IMR-90 (cell line): ENCODE data around the gene NAA30. TPM values are rescaled to one million over a fixed set of nuclear protein-coding genes. Genes with fewer than 3 reads are reported as not detected.

Experiments
- ATAC-seq: fragments of 200-7000 bp; cut with Tn5 transposase; 2 replicates; pipeline ENCODE4 v1.9.1; 2020; ENCODE audit warnings: low read depth, mild to moderate bottlenecking, moderate library complexity
- BruUV-seq: library from RNA; stranded (reverse); fragments of 400-500 nt; replicated peaks from 2 replicates; lab custom pipeline; 2021; lab: Mats Ljungman, UMichigan
- CTCF ChIA-PET: fragments of 300-600 bp; formaldehyde crosslinking; extraction: SDS; loops from one replicate; lab custom pipeline; 2021; ENCODE audit warnings: antibody characterized with exemption; lab: Yijun Ruan, JAX
- POLR2A ChIA-PET: fragments of 300-600 bp; sonication (Branson Sonifier 250); formaldehyde crosslinking; loops from one replicate; lab custom pipeline; 2022; ENCODE audit warnings: antibody characterized with exemption; ENCODE audit not compliant: unreplicated experiment; lab: Charles Lee
- DNase-seq: peaks from one replicate; pipeline ENCODE4 v3.0.0; 2013
- H2AFZ ChIP-seq: replicated peaks from 2 replicates; pipeline ENCODE3; 2013; ENCODE audit warnings: low read length, mild to moderate bottlenecking; ENCODE audit not compliant: poor library complexity
- H2AK5ac ChIP-seq: 2 replicates; pipeline ENCODE4 v1.6.1; 2013; ENCODE audit warnings: low read depth, low read length, inconsistent platforms
- H2AK9ac ChIP-seq: replicated peaks from 2 replicates; pipeline ENCODE3; 2013; ENCODE audit warnings: mild to moderate bottlenecking, low read depth, low read length, moderate library complexity; ENCODE audit not compliant: poor library complexity
- H2BK120ac ChIP-seq: 2 replicates; pipeline ENCODE4 v1.6.1; 2013; ENCODE audit warnings: low read depth, low read length, inconsistent platforms
- H2BK15ac ChIP-seq: 3 replicates; pipeline ENCODE4 v1.6.1; 2013; ENCODE audit warnings: low read depth, low read length, inconsistent platforms
- H2BK20ac ChIP-seq: 2 replicates; pipeline ENCODE4 v1.6.1; 2013; ENCODE audit warnings: low read depth, mild to moderate bottlenecking, inconsistent platforms, low read length, moderate library complexity
- H2BK5ac ChIP-seq: 2 replicates; pipeline ENCODE4 v1.6.1; 2013; ENCODE audit warnings: mild to moderate bottlenecking, low read depth, low read length, inconsistent platforms; ENCODE audit not compliant: poor library complexity, severe bottlenecking
- H3K14ac ChIP-seq: replicated peaks from 2 replicates; pipeline ENCODE4 v1.6.1; 2013; ENCODE audit warnings: low read depth, low read length, inconsistent platforms
- H3K18ac ChIP-seq: 2 replicates; pipeline ENCODE4 v1.6.1; 2013; ENCODE audit warnings: low read depth, low read length, control low read depth
- H3K23ac ChIP-seq: 2 replicates; pipeline ENCODE4 v1.6.1; 2013; ENCODE audit warnings: low read depth, low read length, inconsistent platforms
- H3K27ac ChIP-seq: 2 replicates; pipeline ENCODE4 v1.5.1; 2013; ENCODE audit warnings: mild to moderate bottlenecking, control low read depth, low read length; ENCODE audit not compliant: insufficient read depth
- H3K27me3 ChIP-seq: 2 replicates; pipeline ENCODE4 v1.6.1; 2013; ENCODE audit warnings: low read length; ENCODE audit not compliant: control insufficient read depth, insufficient read depth
- H3K36me3 ChIP-seq: 2 replicates; pipeline ENCODE4 v1.6.1; 2013; ENCODE audit warnings: low read length, mixed read lengths; ENCODE audit not compliant: control insufficient read depth, insufficient read depth
- H3K4ac ChIP-seq: 2 replicates; pipeline ENCODE4 v1.6.1; 2013; ENCODE audit warnings: low read depth, low read length, inconsistent platforms
- H3K4me1 ChIP-seq: 2 replicates; pipeline ENCODE4 v1.6.1; 2013; ENCODE audit warnings: low read length, mixed read lengths; ENCODE audit not compliant: control insufficient read depth, insufficient read depth
- H3K4me2 ChIP-seq: 2 replicates; pipeline ENCODE4 v1.6.1; 2013; ENCODE audit warnings: low read depth, mild to moderate bottlenecking, control low read depth, low read length, moderate library complexity
- H3K4me3 ChIP-seq: 2 replicates; pipeline ENCODE4 v1.5.1; 2013; ENCODE audit warnings: low read depth, mild to moderate bottlenecking, control low read depth, low read length, moderate library complexity; ENCODE audit not compliant: insufficient read depth
- H3K56ac ChIP-seq: 2 replicates; pipeline ENCODE4 v1.6.1; 2013; ENCODE audit warnings: low read length, inconsistent platforms; ENCODE audit not compliant: insufficient read depth; ENCODE audit errors: extremely low read depth
- H3K79me1 ChIP-seq, 2 experiments: 2 replicates each; pipeline ENCODE4 v1.6.1; 2013; ENCODE audit warnings: low read length in 2 of 2, inconsistent platforms in 1 of 2, low read depth in 1 of 2
- H3K9ac ChIP-seq: 2 replicates; pipeline ENCODE4 v1.6.1; 2013; ENCODE audit warnings: low read depth, low read length, control low read depth
- H3K9me1 ChIP-seq: 2 replicates; pipeline ENCODE4 v1.6.1; 2013; ENCODE audit warnings: low read length, inconsistent platforms; ENCODE audit not compliant: insufficient read depth
- H3K9me3 ChIP-seq: 2 replicates; pipeline ENCODE4 v1.6.1; 2013; ENCODE audit warnings: low read length; ENCODE audit not compliant: control insufficient read depth, insufficient read depth
- H4K20me1 ChIP-seq: 2 replicates; pipeline ENCODE4 v1.6.1; 2013; ENCODE audit warnings: low read length, inconsistent platforms; ENCODE audit not compliant: insufficient read depth
- H4K5ac ChIP-seq: 2 replicates; pipeline ENCODE4 v1.6.1; 2013; ENCODE audit warnings: mild to moderate bottlenecking, low read depth, low read length, control low read depth
- H4K8ac ChIP-seq, 2 experiments: 2 replicates each; pipeline ENCODE4 v1.6.1; 2013; ENCODE audit warnings: low read depth in 2 of 2, low read length in 2 of 2, control low read depth in 1 of 2, inconsistent platforms in 1 of 2
- H4K91ac ChIP-seq: 2 replicates; pipeline ENCODE4 v1.6.1; 2013; ENCODE audit warnings: low read depth, low read length, inconsistent platforms; ENCODE audit not compliant: insufficient read depth
- BHLHE40 ChIP-seq: fragments of 150-350 bp; IDR thresholded peaks from 2 replicates; pipeline ENCODE4 v1.6.1; 2016; ENCODE audit warnings: mild to moderate bottlenecking, low read depth, low read length
- CEBPB ChIP-seq: IDR thresholded peaks from 2 replicates; pipeline ENCODE4 v1.6.1; 2012; ENCODE audit warnings: low read depth, low read length, improper control_type of control experiment
- CHD1 ChIP-seq: IDR thresholded peaks from 2 replicates; pipeline ENCODE4 v1.6.1; 2012; ENCODE audit warnings: low read depth, low read length, improper control_type of control experiment
- FOS ChIP-seq: fragments of 150-350 bp; IDR thresholded peaks from 2 replicates; pipeline ENCODE4 v1.6.1; 2016; ENCODE audit warnings: low read depth, low read length
- MAFK ChIP-seq: IDR thresholded peaks from 2 replicates; pipeline ENCODE4 v1.6.1; 2012; ENCODE audit warnings: low read depth, low read length, improper control_type of control experiment
- MAZ ChIP-seq: IDR thresholded peaks from 2 replicates; pipeline ENCODE4 v1.6.1; 2012; ENCODE audit warnings: low read depth, mild to moderate bottlenecking, low read length, improper control_type of control experiment, moderate library complexity, borderline replicate concordance
- MXI1 ChIP-seq: IDR thresholded peaks from 2 replicates; pipeline ENCODE4 v1.6.1; 2012; ENCODE audit warnings: low read depth, mild to moderate bottlenecking, low read length, moderate library complexity, borderline replicate concordance
- POLR2A ChIP-seq: IDR thresholded peaks from 2 replicates; pipeline ENCODE4 v1.6.1; 2012; ENCODE audit warnings: mild to moderate bottlenecking, low read depth, low read length
- RAD21 ChIP-seq: IDR thresholded peaks from 2 replicates; pipeline ENCODE4 v1.6.1; 2012; ENCODE audit warnings: low read length, improper control_type of control experiment
- RCOR1 ChIP-seq: IDR thresholded peaks from 2 replicates; pipeline ENCODE4 v1.6.1; 2012; ENCODE audit warnings: mild to moderate bottlenecking, low read length, improper control_type of control experiment; ENCODE audit not compliant: insufficient replicate concordance
- RFX5 ChIP-seq: IDR thresholded peaks from 2 replicates; pipeline ENCODE4 v1.8.0; 2012; ENCODE audit warnings: low read depth, mild to moderate bottlenecking, low read length, moderate library complexity
- SMC3 ChIP-seq: fragments of 150-350 bp; IDR thresholded peaks from 2 replicates; pipeline ENCODE4 v1.6.1; 2016; ENCODE audit warnings: low read depth, mild to moderate bottlenecking, antibody characterized with exemption, low read length, moderate library complexity
- WGBS, 2 experiments: methylation state at CpG; one replicate each; pipeline versions ENCODE4 v1.1.5 to v1.1.7; 2013; ENCODE audit warnings: missing lambda C conversion rate in 2 of 2; ENCODE audit not compliant: insufficient read length in 1 of 2; ENCODE audit errors: extremely low coverage in 2 of 2; 5-methylcytosine and 5-hydroxymethylcytosine counted together
- dilution Hi-C: fragments of 300-500 bp; cut with HindIII; formaldehyde crosslinking; loops from one replicate; pipeline ENCODE4 v1.14.3; 2018; ENCODE audit warnings: low sequenced_read_pairs; ENCODE audit not compliant: unreplicated experiment
- in situ Hi-C: fragments of 300-500 bp; cut with MboI; formaldehyde crosslinking; loops from 3 replicates; pipeline ENCODE4 v1.14.3; 2019; ENCODE audit warnings: low sequenced_read_pairs, inconsistent platforms, mixed read lengths
- intact Hi-C: fragments of 100-400 bp; cut with micrococcal nuclease; formaldehyde crosslinking; loops from 2 replicates; pipeline ENCODE4 v1.10.0; 2022
- polyA plus RNA-seq, 3 experiments: library from polyadenylated mRNA; depleted of rRNA; stranded (reverse); fragments of >200 nt; gene quantifications; 2 replicates each; pipeline ENCODE4 v1.2.3, GENCODE V29; 2012; ENCODE audit warnings: low replicate concordance in 1 of 3
- total RNA-seq: library from RNA; depleted of rRNA; stranded (reverse); fragments of >200 nt; gene quantifications from 2 replicates; pipeline ENCODE4 v1.2.3, GENCODE V29; 2012
- TF ChIP-seq, protein P1 (sequence below): fragments of 150-350 bp; IDR thresholded peaks from 2 replicates; pipeline ENCODE4 v1.6.1; 2017; ENCODE audit warnings: mild to moderate bottlenecking, antibody characterized with exemption, low read length, low read depth
- TF ChIP-seq, protein P2 (sequence below): fragments of 150-350 bp; IDR thresholded peaks from 2 replicates; pipeline ENCODE4 v1.6.1; 2016; ENCODE audit warnings: low read depth, mild to moderate bottlenecking, low read length, moderate library complexity, borderline replicate concordance
- TF ChIP-seq, protein P3 (sequence below): conservative IDR thresholded peaks from 2 replicates; pipeline ENCODE4 v1.5.1; 2012; ENCODE audit warnings: mild to moderate bottlenecking, low read depth, low read length, improper control_type of control experiment

The NAA30 gene
- total and polyA plus RNA-seq, 2 of the 4 experiments (the other 2 are of a cell fraction), result 5.8 to 24.4 TPM

DNA sequence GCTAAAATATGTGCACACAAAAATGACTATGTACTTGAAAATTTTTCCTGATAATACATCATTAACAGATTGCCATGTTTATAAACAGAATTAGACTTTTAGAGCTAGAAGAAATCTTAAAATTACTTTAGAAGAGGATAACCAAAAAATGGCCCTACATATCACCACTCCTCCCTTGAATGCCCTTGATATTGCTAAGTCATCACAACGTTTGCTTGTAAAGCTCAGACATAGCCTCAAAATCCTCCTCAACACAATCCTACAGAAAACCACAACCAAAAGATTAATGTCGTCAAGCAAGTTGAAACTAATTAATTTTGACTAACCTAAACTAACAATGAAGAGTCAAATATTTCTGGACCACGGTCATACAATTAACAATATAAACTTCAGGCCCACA is 19.4 kb upstream of the NAA30 start:
- no peak overlapping the region for H2AFZ ChIP-seq
- no peak overlapping the region for H2BK120ac ChIP-seq
- H3K56ac ChIP-seq, result no peak overlapping the region
- intact Hi-C loops (no loop called here), in situ Hi-C loops (no loop called here), dilution Hi-C loops (no loop called here)
- no peak overlapping the region for H2BK20ac ChIP-seq
- H3K9ac ChIP-seq, result no peak overlapping the region
- H3K9me1 ChIP-seq, result no peaks in the 10 kb centered on the region
- H3K27me3 ChIP-seq, result no peaks in the 10 kb centered on the region; the same call in none of the 2 replicates
- H3K14ac ChIP-seq, result no peak overlapping the region
- H3K4me1 ChIP-seq, result no peaks in the 10 kb centered on the region
- BruUV-seq, result no TSS peak
- H4K91ac ChIP-seq, result no peak overlapping the region
- H3K79me1 ChIP-seq, result no peaks in the 10 kb centered on the region
- H4K8ac ChIP-seq, result no peak overlapping the region
- H3K4me2 ChIP-seq, result no peak overlapping the region
- H3K4ac ChIP-seq, result no peak overlapping the region
- H3K9me3 ChIP-seq, result no peaks in the 10 kb centered on the region
- H2BK15ac ChIP-seq, result no peak overlapping the region
- ATAC-seq (no peak), DNase-seq (no peak)
- H2BK5ac ChIP-seq, result no peak overlapping the region
- TF ChIP-seq RCOR1 (no peak), POLR2A (no peak), CHD1 (no peak), FOS (no peak), MAZ (no peak), MXI1 (no peak), CEBPB (no peak), RAD21 (no peak), SMC3 (no peak), MAFK (no peak), BHLHE40 (no peak), RFX5 (no peak)
- TF ChIP-seq, protein P1, sequence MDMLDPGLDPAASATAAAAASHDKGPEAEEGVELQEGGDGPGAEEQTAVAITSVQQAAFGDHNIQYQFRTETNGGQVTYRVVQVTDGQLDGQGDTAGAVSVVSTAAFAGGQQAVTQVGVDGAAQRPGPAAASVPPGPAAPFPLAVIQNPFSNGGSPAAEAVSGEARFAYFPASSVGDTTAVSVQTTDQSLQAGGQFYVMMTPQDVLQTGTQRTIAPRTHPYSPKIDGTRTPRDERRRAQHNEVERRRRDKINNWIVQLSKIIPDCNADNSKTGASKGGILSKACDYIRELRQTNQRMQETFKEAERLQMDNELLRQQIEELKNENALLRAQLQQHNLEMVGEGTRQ, result no peak
- TF ChIP-seq, protein P2, sequence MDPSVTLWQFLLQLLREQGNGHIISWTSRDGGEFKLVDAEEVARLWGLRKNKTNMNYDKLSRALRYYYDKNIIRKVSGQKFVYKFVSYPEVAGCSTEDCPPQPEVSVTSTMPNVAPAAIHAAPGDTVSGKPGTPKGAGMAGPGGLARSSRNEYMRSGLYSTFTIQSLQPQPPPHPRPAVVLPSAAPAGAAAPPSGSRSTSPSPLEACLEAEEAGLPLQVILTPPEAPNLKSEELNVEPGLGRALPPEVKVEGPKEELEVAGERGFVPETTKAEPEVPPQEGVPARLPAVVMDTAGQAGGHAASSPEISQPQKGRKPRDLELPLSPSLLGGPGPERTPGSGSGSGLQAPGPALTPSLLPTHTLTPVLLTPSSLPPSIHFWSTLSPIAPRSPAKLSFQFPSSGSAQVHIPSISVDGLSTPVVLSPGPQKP, result no peak
- TF ChIP-seq, protein P3, sequence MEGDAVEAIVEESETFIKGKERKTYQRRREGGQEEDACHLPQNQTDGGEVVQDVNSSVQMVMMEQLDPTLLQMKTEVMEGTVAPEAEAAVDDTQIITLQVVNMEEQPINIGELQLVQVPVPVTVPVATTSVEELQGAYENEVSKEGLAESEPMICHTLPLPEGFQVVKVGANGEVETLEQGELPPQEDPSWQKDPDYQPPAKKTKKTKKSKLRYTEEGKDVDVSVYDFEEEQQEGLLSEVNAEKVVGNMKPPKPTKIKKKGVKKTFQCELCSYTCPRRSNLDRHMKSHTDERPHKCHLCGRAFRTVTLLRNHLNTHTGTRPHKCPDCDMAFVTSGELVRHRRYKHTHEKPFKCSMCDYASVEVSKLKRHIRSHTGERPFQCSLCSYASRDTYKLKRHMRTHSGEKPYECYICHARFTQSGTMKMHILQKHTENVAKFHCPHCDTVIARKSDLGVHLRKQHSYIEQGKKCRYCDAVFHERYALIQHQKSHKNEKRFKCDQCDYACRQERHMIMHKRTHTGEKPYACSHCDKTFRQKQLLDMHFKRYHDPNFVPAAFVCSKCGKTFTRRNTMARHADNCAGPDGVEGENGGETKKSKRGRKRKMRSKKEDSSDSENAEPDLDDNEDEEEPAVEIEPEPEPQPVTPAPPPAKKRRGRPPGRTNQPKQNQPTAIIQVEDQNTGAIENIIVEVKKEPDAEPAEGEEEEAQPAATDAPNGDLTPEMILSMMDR, result no peak
- POLR2A ChIA-PET, result no interaction called here
- no peaks in the 10 kb centered on the region for H4K20me1 ChIP-seq
- H3K27ac ChIP-seq, result no peak overlapping the region
- CTCF ChIA-PET, result interaction anchor here (1.0 kb wide), 1 partner anchor 49 kb away, joined by 4 read pairs; no protein-coding TSS in a partner anchor
- H3K18ac ChIP-seq, result no peak overlapping the region
- WGBS, 2 experiments, result no CpG with 5 or more reads among the region's 3 CpGs
- no peak overlapping the region for H2AK5ac ChIP-seq
- no peak overlapping the region for H2AK9ac ChIP-seq
- H3K36me3 ChIP-seq, result no peaks in the 10 kb centered on the region
- H3K23ac ChIP-seq, result 0 out of 2 replicates have a peak overlapping the region, but pooled peaks have one; percentile 9
- H4K5ac ChIP-seq, result no peak overlapping the region
- no peak overlapping the region for H3K4me3 ChIP-seq
